ENCODE measurements around the gene PTPN4. TPM values are rescaled to one million over a fixed set of nuclear protein-coding genes. Genes with fewer than 3 reads are reported as not detected.

Gene PTPN4
- total RNA-seq, 1 donor from 2014 or later: 45.4 TPM

DNA sequence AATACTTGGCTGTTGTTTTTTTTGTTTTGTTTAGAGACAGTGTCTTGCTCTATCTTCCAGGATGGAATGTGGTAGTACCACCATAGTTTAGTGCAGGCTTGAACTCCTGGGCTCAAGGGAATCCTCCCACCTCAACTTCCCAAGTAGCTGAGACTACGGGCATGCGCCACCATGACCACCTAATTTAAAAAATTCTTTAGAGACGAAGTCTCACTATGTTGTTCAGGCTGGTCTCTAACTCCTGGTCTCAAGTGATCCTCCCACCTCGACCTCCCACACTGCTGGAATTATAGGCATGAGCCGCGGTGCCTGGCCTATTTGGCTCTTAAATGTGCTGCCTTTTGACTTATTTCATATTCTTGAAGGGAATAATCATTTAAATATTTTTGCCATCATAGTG lies 60.1 kb downstream of the PTPN4 start:
- Histone ChIP-seq H3K27ac (replicated peaks) (peak overlapping the region; percentile 49), H3K4me1 (peaks cover 18% of the 10 kb centered on the region), H3K27me3 (ENCODE audit: low read depth) (no peaks in the 10 kb centered on the region), H3K9me3 (replicated peaks) (no peaks in the 10 kb centered on the region), H3K36me3 (no peaks in the 10 kb centered on the region), H3K4me3 (no peak overlapping the region)
- no peak for DNase-seq
- TF ChIP-seq, protein P1, sequence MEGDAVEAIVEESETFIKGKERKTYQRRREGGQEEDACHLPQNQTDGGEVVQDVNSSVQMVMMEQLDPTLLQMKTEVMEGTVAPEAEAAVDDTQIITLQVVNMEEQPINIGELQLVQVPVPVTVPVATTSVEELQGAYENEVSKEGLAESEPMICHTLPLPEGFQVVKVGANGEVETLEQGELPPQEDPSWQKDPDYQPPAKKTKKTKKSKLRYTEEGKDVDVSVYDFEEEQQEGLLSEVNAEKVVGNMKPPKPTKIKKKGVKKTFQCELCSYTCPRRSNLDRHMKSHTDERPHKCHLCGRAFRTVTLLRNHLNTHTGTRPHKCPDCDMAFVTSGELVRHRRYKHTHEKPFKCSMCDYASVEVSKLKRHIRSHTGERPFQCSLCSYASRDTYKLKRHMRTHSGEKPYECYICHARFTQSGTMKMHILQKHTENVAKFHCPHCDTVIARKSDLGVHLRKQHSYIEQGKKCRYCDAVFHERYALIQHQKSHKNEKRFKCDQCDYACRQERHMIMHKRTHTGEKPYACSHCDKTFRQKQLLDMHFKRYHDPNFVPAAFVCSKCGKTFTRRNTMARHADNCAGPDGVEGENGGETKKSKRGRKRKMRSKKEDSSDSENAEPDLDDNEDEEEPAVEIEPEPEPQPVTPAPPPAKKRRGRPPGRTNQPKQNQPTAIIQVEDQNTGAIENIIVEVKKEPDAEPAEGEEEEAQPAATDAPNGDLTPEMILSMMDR (IDR thresholded peaks at IDR 0.05; ENCODE audit: borderline replicate concordance): no peak
- intact Hi-C loops (cut with micrococcal nuclease): loop anchor here (2.0 kb wide), 1 partner anchor 63 kb away; no protein-coding TSS in a partner anchor

DNA sequence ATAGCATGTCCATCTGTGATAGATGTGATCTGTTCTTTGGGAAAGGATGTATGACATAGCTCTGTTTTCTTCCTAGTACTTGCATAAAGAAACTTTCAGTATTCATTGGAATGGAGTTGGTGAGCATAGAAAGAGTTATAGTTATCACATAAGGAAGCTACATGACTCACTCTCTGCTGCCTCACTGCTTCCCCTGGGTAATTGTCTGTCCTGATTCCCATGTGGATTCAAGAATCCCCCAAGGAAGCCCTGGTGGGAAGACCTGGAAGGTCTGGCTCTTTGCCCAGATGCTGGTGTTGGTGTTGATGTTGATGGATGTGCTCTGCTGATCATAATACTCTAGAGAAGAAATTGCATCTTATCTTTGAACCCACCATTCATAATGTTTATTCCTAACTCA lies 60.6 kb downstream of the PTPN4 start:
- Histone ChIP-seq H3K4me3 (no peak overlapping the region), H3K27me3 (ENCODE audit: low read depth) (no peaks in the 10 kb centered on the region), H3K9me3 (replicated peaks) (no peaks in the 10 kb centered on the region), H3K27ac (replicated peaks) (peak overlapping the region; percentile 49), H3K36me3 (no peaks in the 10 kb centered on the region), H3K4me1 (peaks cover 18% of the 10 kb centered on the region)
- no peak for DNase-seq
- TF ChIP-seq, protein P1 (IDR thresholded peaks at IDR 0.05; ENCODE audit: borderline replicate concordance): no peak
- intact Hi-C loops (cut with micrococcal nuclease): loop anchor here (2.0 kb wide), 1 partner anchor 63 kb away; no protein-coding TSS in a partner anchor

DNA sequence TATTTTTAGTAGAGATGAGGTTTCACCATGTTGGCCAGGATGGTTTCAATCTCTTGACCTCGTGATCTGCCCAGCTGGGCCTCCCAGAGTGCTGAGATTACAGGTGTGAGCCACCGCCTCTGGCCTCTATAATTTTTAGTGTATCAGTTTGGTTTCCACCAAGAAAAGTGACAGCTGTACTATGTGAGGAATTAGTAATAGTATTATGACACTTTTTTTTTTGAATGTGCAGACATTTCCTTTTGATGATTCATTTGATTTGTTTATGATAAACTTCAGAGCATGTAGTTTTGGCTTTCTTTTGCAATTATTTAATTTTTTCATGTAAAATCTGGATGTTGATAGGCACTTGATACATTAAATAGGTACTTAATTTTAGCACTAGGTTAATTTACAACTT lies 61.5 kb downstream of the PTPN4 start:
- TF ChIP-seq, protein P1 (IDR thresholded peaks at IDR 0.05; ENCODE audit: borderline replicate concordance): no peak
- Histone ChIP-seq H3K4me1 (peaks cover 27% of the 10 kb centered on the region), H3K27me3 (ENCODE audit: low read depth) (no peaks in the 10 kb centered on the region), H3K9me3 (replicated peaks) (no peaks in the 10 kb centered on the region), H3K4me3 (no peak overlapping the region), H3K27ac (replicated peaks) (no peak overlapping the region), H3K36me3 (no peaks in the 10 kb centered on the region)
- no peak for DNase-seq
- intact Hi-C loops (cut with micrococcal nuclease): loop anchor here (2.0 kb wide), 1 partner anchor 64 kb away; no protein-coding TSS in a partner anchor

DNA sequence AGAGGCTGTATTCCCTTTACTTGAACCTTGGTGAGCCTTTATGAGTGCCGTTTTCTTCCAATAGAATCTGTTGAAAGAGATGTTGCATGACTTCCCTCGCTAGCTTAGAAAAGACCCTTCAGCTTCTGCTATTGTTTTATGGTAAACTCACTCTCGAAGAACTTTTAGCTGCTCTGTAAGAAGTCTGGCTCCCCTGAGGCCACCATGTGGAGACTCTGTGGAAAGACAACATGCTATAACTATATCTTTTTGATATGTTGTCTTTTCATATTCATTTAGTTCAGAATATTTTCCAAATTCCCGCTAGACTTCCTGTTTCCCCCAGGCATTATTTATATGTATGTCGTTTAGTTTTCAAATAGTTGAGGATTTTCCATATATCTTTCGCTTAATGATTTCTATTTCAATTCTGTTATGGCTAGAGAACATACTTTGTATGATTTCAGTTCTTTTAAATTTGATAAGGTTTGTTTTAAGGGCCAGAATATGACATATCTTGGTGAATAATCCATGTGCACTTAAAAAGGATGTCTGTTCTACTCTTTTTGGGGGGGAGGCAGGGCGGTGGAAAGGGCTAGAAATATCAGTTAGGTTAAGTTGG lies 64.1 kb downstream of the PTPN4 start:
- DNase-seq: no peak
- H3K4me1 ChIP-seq: peaks cover 36% of the 10 kb centered on the region
- no peaks in the 10 kb centered on the region for H3K36me3 ChIP-seq
- H3K4me3 ChIP-seq: no peak overlapping the region
- H3K27me3 ChIP-seq (ENCODE audit: low read depth): no peaks in the 10 kb centered on the region
- no peaks in the 10 kb centered on the region for H3K9me3 ChIP-seq (replicated peaks)
- no peak overlapping the region for H3K27ac ChIP-seq (replicated peaks)
- intact Hi-C loops (cut with micrococcal nuclease): no loop called here
- TF ChIP-seq, protein P1 (IDR thresholded peaks at IDR 0.05; ENCODE audit: borderline replicate concordance): peak; percentile 78

DNA sequence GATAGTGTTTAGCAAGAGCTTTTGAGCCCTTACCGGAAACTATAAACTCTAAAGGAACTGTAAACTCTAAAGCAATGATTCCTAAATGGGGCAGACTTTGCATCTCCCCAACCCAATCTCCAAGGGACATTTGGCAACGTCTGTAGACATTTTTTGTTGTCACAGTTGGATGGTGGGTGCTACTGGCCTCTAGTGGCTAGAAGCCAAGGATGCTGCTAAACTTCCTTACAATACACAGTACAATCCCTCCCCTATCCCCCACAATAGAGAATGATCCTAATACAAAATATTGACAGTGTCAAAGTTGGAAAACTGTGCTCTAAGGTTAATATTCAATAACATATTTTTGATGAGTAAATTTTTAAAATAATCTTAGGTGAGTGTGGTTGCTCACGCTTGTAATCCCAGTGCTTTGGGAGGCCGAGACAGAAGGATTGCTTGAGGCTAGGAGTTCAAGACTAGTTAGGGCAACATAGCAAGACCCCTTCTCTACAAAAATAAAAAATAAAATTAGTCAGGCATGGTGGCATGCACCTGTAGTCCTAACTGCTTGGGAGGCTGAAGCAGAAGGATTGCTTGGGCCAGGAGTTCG lies 66.7 kb downstream of the PTPN4 start:
- intact Hi-C loops (cut with micrococcal nuclease): no loop called here
- no peak overlapping the region for H3K4me3 ChIP-seq
- H3K4me1 ChIP-seq: peaks cover 18% of the 10 kb centered on the region
- H3K36me3 ChIP-seq: peaks cover 11% of the 10 kb centered on the region
- no peak for DNase-seq
- peaks cover 15% of the 10 kb centered on the region for H3K9me3 ChIP-seq (replicated peaks)
- TF ChIP-seq, protein P1 (IDR thresholded peaks at IDR 0.05; ENCODE audit: borderline replicate concordance): peak; percentile 67
- H3K27me3 ChIP-seq (ENCODE audit: low read depth): no peaks in the 10 kb centered on the region
- H3K27ac ChIP-seq (replicated peaks): no peak overlapping the region
